ENCODE results near the gene FFAR2. TPM values are rescaled to one million over a fixed set of nuclear protein-coding genes. Genes with fewer than 3 reads are reported as not detected.
"Not testable (repeated sequence)": the region's sequence is repeated elsewhere in the genome, so short reads cannot be mapped to it uniquely, and the experiment has no call there.

The FFAR2 gene
- total RNA-seq, 1 experiment from 2014 or later, result not detected

DNA sequence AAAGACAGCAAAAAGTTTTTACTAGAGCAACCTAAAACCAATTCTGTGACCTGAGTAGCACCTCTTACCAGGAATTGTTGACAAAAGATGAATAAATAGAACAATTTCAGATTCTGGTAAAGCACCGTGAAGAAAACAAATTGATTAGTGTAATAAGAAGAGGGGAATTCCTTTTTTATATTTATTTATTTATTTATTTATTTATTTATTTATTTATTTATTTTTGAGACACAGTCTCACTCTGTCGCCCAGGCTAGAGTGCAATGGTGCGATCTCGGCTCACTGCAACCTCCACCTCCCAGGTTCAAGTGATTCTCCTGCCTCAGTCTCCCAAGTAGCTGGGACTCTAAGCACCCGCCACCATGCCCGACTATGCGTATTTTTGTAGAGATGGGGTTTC, 24.7 kb upstream of the FFAR2 start:
- DNase-seq (ENCODE audit: extremely low read depth, low read depth), result not testable (repeated sequence)

DNA sequence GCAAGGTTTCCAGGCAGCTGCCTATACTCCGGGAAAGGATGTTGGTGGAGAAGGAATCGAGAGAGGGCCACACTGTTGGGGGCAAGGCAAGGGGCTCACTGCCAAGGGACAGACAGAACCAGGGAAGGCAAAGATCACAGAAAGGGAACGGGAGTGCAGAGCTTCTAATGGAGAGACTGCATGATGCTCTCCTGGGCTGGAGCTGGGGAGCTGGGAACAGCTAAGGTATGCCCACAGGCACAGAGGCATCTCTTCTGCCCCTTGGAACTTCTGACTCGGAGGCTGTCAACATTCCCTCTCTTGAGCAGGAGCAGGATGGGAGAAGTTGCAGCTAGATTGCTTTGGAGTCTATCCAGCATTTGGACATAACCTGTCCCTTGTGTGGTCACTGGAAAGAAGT, 22.4 kb upstream of the FFAR2 start:
- DNase-seq (ENCODE audit: extremely low read depth, low read depth), result no peak

DNA sequence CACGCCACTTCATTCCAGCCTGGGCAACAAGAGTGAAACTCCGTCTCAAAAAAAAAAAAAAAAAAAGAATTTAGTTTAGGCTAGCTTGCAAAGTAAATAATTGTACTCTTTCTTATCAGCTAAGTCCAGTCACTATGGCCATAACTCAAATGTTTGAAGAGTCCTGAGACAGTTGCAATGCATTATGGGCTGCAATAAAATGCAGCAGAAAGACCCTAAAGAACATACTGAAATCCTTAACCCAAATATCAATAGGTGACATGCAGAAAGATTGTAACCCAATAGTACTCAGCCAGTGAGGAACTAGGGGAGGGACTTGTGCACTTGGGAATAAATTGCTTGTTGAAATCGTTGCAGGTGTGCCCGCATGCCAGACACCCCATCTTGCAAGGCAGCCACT, 20.9 kb upstream of the FFAR2 start:
- no peak for DNase-seq (ENCODE audit: extremely low read depth, low read depth)

DNA sequence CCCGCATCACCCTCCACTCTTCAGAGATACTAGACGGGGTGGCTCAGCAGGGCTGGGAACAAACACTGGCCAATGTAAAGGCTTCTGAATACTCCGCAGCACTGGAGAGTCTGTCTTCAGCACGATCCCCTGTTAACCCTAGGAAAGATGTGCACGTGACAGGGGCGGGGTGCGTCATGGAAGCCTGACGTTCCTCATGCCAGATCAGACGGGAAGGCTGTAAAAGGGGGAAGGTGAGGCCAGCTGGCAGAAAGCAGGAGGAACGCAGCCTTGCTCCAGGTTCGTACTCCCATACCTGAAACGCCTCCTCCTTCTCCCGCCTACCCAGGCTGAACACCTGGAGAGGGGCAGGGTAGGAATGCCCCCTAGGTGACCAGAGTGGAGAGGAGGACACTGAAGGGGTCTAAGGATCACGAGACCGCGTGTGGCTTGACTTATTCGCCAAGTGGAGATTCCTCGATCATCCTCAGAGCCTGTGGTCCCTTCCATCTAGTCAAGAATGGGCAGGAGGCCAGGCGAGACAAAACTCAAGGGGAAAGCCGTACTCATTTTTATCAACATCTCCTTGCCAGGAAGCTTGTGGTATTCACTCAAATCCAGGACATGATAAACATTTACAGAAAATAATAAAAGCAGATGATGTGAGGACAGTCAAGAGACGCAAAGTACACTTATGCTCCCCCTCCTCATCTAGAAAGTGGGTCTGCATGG, 18.2 kb upstream of the FFAR2 start:
- DNase-seq (ENCODE audit: extremely low read depth, low read depth), result no peak

DNA sequence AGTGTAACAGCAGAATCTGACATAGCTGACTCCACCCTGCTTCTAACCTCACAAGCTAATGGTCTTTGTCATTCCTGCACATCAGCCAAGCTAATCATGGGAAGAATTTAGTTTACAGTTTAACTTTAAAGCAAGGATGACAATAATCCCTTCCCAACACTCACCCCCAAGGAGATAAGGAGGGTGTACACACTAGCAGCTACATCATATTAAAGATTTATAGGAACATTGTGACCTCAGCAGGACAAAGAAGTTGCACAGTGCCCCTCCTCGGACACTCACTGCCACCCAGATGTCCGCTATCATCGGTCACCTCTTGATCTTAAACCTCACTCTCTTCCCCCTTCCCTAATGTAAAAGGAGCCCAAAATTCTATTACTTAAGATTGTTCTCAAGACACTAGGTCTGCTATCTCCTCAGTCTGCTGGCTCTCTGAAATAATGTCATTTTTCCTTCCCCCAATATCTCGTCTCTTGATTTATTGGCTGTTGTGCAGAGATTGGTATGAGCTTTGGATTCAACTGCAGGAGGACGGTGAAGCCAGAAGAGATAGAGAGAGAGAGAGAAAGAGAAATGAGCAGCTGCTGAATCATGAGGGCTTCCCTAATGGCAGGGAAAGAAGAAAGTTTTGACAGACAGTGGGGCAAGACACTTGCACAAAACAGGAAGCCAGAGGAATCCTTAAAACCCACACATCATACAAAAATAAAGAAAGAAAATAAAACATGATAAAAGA, 17.5 kb upstream of the FFAR2 start:
- no peak for DNase-seq (ENCODE audit: extremely low read depth, low read depth)

DNA sequence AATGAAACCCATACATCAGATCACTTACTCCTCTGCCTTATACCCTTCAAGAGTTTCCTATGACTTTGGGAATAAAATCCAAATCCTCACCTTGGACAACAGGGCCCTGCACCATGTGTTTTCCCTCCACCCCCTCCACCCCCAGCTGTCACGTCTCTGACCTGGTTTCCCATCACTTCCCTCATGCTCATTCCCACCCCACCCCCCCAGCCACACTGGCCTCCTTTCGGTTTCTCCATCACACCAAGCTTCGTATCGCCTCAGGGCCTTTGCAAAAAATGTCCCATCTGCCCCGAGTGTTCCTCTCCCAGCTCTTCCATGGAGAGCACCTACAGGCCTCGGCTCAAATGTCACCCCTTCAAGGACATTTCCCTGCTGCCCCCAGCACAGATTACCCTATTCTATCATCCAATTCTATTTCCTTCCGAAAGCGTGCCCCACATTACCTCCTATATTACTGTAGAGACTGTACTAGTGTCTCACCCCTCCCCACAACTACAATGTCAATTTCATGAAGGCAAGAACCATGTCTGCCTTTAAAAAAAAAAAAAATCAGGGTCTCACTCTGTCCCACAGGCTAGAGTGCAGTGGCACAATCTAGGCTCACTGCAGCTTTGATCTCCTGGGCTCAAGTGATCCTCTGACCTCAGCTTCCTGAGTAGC, 16.8 kb upstream of the FFAR2 start:
- DNase-seq (ENCODE audit: extremely low read depth, low read depth), result no peak

DNA sequence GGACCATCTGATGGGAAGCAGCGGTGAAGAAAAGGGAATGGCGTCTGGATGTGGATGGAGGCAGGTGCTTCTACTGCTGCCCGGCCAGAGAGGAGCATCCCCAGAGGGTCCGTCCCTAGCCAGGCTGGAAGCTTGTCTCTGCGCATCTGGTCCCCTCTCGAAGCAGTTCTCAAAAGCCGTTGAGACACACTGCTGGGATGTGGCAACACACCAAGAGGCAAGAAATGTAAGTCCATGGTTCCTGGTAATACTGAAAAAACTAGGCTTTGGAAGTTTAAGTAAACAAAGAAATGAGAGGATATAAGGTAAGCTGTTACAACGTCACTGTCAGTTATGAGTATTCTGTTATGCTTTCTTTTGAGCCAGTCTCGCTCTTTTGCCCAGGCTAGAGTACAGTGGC, 15.1 kb upstream of the FFAR2 start:
- no peak for DNase-seq (ENCODE audit: extremely low read depth, low read depth)

DNA sequence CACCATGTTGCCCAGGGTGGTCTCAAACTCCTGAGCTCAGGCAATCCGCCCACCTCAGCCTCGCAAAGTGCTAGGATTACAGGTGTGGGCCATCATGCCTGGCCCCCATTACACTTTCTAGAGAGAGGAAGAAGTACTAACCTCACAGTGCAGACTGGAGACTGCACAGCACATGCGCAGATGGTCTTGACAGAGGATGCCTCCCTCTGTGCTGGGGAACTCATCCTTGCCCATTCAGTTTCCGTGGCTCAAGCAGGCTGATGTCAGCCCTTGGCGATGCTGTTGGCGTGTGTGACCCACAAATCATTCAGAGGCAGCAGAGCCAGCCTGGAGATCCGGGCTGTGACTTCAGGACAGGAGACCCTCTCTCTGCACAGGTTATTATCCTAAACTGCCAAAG, 14.6 kb upstream of the FFAR2 start:
- no peak for DNase-seq (ENCODE audit: extremely low read depth, low read depth)

DNA sequence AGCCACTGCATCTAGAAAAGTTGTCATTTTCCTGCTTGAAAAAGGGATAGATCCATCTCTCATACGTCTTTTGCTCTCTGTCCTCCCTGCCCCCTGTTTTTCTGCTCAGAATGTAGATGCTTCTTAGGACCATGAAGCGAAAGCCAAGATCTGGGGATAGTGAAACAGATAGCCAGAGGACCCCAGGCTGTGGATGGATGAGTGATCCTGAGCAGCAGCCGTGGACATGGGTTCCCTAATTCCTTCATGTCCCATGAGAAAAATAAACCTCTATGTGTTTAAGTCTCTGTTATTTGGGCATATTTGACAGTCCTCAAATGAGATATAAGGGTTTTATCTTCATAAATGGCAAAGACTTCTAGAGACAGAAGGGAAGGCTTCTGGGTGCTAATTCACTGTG, 12.2 kb upstream of the FFAR2 start:
- DNase-seq (ENCODE audit: extremely low read depth, low read depth), result no peak

DNA sequence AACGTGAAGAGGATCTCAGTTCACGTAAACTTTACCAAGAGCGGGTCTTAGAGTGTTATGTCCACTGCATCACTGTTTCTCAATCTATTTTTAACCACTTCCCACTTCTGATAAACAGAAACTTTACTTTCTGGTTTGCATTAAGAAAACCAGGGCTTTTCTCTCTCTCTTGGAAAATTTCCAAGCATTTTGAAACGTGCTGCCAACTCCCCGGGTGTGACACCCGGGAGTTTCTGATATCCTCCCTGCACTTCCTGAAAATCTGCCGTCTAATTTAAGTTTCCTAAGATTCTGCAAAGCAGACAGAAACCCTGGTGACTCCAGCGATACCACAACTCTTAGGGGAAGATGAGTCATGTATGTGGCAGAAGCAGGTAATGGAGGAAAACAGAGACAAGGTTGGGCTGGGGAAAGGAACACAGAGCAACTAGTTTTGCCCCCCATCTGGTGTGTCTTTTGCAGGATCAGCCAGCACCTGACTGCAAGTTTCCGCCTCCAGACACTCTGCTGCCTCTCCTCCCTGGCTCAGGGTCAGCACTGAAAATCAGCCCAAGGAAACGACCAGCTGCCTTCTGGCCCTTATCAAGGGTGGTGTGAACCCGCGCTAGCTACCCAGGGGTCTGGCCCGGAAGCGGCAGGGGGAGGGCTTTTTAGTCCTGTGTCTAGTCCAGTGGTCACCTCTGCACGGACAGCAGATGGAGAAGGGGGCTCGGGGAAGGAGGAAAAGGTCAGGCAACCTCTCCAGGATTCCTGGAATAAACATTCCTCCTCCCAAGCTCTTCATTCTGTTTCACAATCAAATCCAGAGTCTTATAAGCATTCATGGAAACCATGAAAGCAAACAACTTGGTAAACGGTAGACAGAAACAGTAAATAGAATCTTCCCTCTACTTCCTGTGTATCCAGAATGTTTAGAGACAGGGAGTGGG, 11.3 kb upstream of the FFAR2 start:
- no peak for DNase-seq (ENCODE audit: extremely low read depth, low read depth)

DNA sequence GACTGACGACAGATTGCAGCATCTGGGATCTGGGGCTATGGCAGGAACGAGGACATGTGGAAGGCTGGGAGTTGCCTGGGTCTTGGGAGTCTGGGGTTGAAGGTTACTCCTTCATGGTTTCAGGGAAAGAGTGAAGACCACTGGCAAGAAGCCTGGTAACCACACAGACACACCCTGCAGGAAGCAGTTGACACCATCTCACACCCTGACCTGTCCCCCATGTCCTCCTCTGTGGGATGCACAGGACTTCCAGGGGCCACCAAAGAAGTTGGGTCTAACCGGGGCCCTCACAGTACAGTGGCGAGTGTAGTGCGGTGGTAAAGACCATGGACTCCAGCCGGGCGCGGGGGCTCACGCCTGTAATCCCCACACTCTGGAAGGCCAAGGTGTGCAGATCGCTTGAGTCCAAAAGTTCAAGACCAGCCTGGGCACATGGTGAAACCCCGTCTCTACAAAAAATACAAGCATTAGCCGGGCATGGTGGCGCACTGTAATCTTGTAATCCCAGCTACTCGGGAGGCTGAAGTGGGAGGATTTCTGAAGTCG, 10.6 kb upstream of the FFAR2 start:
- no peak for DNase-seq (ENCODE audit: extremely low read depth, low read depth)

DNA sequence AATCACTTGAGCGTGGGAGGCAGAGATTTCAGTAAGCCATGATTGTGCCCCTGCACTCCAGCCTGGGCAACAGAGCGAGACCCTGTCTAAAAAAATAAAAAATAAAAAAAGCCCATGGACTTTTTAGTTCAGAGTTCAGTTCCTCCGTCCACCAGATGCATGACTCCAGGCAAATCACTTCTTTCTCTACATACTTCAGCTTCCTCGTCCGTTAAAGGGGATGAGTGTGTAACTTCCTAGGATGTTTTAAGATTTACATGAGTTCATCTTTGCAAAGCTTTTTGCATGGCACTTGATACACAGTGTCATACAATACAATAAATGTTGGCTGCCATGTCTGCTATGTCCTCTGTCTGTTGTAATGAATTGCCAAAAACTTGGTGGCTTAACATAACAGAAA, 10.0 kb upstream of the FFAR2 start:
- DNase-seq (ENCODE audit: extremely low read depth, low read depth), result no peak

DNA sequence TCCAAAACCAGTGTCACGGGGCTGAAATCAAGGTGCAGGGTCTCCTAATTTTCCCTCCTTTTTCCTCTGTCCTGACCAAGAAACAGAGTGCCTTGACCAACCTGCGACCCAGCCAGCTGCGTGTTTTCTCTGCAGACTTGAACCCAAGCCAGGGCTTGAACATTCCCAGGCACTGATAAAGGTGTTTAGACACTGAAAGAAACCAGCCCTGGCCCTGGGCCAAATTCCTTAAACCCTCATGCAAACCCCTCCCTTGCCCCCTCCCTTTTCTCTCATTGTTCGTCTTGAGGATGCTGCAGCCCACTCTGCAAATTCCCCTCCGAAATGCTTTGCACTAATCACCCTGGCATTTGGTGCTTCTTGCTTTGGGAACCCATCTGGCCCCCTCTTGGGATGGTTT, 9.5 kb upstream of the FFAR2 start:
- no peak for DNase-seq (ENCODE audit: extremely low read depth, low read depth)

DNA sequence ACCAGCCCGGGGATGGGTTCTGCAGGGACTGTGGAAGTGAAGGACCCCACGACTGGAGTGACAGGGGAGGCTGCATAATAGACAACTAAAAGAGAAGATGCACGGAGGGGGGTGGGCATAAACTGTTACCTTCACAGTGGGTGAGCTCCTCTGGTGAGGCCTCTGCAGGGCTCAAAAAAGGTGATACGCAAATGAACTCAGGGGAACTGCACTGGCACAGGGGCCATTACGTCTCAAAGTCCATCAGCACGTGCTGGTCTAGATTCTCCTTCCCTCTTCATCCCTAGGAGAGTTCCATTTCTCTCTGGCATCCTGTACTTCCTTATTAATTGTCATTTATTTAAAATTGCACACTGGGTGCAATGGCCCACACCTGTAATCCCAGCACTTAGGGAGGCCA, 8.1 kb upstream of the FFAR2 start:
- no peak for DNase-seq (ENCODE audit: extremely low read depth, low read depth)

DNA sequence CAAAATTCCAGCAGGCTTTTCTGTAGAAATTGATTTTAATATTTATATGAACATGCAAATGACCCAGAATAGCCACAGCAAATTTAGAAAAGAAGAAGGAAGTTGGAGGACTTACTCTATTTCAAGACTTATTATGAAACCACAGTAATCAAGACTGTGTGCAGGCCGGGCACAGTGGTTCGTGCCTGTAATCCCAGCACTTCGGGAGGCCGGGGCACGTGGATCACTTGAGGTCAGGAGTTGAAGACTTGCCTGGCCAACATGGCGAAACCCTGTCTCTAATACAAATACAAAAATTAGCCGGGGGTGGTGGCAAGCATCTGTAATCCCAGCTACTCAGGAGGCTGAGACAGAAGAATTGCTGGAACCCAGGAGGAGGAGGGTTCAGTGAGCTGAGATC, 6.0 kb upstream of the FFAR2 start:
- no peak for DNase-seq (ENCODE audit: extremely low read depth, low read depth)

DNA sequence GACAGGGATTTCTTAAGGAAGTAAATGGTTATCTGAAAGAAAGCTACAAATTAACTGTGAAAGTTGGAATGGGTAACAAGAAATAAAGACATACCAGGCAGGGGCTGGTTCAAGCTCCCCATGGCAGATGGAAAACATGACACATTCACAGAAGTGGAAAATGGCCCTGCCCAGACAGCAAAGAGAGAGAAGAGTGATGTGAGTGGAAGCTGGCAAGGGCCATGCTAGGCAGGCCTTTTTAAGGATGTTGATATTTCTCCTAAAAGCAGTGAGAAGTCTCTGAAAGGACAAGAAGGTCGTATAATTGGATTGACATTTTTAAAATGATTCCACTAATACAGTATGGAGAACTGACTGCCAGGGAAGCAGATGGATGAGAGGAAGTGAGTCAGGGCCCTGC, 3.3 kb upstream of the FFAR2 start:
- DNase-seq (ENCODE audit: extremely low read depth, low read depth), result no peak

DNA sequence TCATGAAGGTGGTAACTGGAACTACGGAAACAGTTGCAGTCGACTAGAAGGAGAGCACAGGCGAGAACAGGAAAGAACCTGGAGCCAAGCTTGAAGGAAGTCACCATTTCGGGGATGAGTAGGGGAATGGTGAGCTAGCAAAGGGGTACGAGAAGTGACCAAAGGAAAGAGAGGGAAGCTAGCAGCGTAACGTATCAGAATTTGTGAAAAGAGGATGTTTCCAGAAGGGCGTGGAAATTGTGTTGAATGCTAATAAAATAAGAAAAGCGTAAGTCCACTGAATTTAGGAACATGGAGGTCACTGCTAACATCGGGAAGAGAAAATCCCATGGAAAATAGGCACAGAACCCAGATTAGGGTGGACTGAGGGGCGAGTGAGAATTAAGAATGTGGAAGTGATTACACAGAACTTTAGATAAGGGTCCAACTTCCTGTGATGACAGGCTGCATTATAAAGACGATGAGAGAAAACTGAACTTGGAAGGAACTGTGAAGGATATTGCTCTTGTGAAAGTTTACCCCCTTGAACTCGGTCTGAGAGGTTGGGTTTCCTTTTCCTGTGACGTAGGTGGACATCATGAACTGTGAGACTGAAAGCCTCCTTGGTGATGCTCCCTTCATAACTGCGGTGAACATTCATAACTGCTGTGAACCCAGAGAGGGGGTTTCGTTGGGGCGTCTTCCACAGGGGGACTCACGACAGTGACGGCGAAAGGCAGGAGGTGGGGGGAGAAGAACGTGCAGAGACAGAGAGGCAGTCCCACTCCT, 2.0 kb upstream of the FFAR2 start:
- DNase-seq (ENCODE audit: extremely low read depth, low read depth), result no peak

DNA sequence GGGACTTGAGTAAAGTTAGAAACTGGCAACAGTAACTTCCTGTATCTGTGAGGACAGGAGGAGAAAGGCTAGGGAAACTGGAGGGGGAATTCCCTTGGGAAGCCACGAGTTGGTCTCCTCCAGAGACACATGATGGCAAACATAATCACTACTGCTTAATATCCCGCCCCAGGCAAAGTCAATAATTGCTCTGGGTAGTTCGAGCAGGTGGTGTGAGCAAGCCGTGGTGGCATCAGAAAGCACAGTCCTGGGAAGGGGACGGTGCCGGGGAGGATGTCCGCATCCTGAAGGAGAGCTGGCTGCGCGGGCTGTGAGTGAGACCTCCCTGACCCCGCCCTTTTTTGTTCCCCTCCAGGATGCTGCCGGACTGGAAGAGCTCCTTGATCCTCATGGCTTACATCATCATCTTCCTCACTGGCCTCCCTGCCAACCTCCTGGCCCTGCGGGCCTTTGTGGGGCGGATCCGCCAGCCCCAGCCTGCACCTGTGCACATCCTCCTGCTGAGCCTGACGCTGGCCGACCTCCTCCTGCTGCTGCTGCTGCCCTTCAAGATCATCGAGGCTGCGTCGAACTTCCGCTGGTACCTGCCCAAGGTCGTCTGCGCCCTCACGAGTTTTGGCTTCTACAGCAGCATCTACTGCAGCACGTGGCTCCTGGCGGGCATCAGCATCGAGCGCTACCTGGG, 1.4 kb downstream of the FFAR2 start:
- DNase-seq (ENCODE audit: extremely low read depth, low read depth), result no peak

DNA sequence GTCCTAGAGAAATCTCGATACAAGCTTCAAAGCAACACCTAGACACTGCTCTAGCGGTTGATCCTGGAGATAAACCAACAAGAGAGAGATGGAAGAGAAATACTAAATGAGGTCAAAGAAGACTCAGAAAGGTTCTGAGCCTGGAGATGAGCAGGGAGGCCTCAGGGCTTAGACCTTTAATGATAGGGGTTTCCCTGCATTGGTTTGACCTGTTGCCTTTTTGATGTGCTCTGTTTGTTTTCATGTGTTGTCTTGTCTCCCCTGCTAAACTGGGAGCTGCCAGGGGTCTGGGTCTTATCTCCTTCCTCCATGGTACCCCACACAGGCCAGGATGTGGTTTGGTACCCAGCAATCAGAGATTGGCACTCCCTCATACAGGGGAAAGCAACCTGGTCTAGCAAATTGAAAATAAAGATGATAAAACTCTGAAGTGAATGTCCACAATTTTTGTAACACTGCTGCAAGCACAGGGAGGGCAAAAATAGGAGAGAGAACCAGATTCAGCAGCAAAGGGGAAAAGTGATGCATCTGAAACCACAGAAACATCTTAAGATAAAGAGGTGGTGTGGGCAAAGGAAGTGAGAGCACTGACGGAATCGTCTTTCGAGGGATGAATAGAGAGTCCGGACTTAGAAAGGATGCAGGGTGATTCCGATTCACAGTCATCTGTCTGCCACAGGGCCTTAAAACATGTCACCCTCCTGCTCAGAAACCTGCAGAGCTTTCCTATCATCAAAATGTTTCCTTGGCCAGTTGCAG, 3.5 kb downstream of the FFAR2 start:
- DNase-seq (ENCODE audit: extremely low read depth, low read depth), result no peak

Data from NCI-H460 (cell line).